Prostate gland (tissue), 2 donors: ENCODE results near the gene RHOBTB1. TPM values are rescaled to one million over a fixed set of nuclear protein-coding genes. Genes with fewer than 3 reads are reported as not detected.

Experiments
- DNase-seq: peaks from one replicate; pipeline ENCODE4 v3.0.0-alpha.2; 2019; ENCODE audit warnings: low spot score
- H3K27ac ChIP-seq, 2 donors: fragments of 200-600 bp; sonication (generic); 2 replicates each; pipeline ENCODE4 v1.5.1; 2017 to 2019
- H3K27me3 ChIP-seq: fragments of 200-600 bp; sonication (generic); replicated peaks from 2 replicates; pipeline ENCODE4 v1.5.1; 2019; ENCODE audit not compliant: insufficient read depth
- H3K36me3 ChIP-seq, 2 donors: fragments of 200-600 bp; sonication (generic); 1 replicate in 1 of 2; 2 replicates in 1 of 2; pipeline versions ENCODE4 v1.5.1 to v1.8.1; 2017 to 2019
- H3K4me1 ChIP-seq: fragments of 200-600 bp; sonication (generic); replicated peaks from 2 replicates; pipeline ENCODE4 v1.5.1; 2019
- H3K4me3 ChIP-seq, 2 donors: fragments of 200-600 bp; sonication (generic); 2 replicates each; pipeline ENCODE4 v1.5.1; 2017 to 2019
- H3K9me3 ChIP-seq: fragments of 200-600 bp; sonication (generic); 2 replicates; pipeline ENCODE4 v1.5.1; 2017
- POLR2A ChIP-seq: fragments of 450-650 bp; IDR thresholded peaks from one replicate; pipeline ENCODE4 v1.6.1; 2016; ENCODE audit warnings: antibody characterized with exemption, mild to moderate bottlenecking
- POLR2AphosphoS5 ChIP-seq: sonication (generic); formaldehyde crosslinking; IDR thresholded peaks from one replicate; pipeline ENCODE4 v1.6.1; 2017; ENCODE audit warnings: antibody characterized with exemption
- WGBS: methylation state at CpG from one replicate; pipeline ENCODE4 v1.1.5; 2018; 5-methylcytosine and 5-hydroxymethylcytosine counted together
- intact Hi-C: fragments of 100-400 bp; cut with DNase I; formaldehyde crosslinking; loops from one replicate; pipeline ENCODE4 v1.14.2; 2022
- total RNA-seq, 2 donors: library from RNA; depleted of rRNA; stranded (reverse); fragments of >200 nt; gene quantifications; one replicate each; pipeline ENCODE4 v1.1.0, GENCODE V29; 2016
- TF ChIP-seq, protein P1 (sequence below), 4 experiments: fragments of 200-600 bp in 2 of 4; fragments of 450-650 bp in 2 of 4; sonication (generic) in 2 of 4; IDR thresholded peaks; 1 replicate in 3 of 4; 2 replicates in 1 of 4; pipeline ENCODE4 v1.5.1; 2016 to 2019; ENCODE audit warnings: antibody characterized with exemption in 4 of 4, mild to moderate bottlenecking in 2 of 4, moderate library complexity in 2 of 4

RHOBTB1 gene
- total RNA-seq, 2 donors from 2014 or later: 4.9 to 28.9 TPM

DNA sequence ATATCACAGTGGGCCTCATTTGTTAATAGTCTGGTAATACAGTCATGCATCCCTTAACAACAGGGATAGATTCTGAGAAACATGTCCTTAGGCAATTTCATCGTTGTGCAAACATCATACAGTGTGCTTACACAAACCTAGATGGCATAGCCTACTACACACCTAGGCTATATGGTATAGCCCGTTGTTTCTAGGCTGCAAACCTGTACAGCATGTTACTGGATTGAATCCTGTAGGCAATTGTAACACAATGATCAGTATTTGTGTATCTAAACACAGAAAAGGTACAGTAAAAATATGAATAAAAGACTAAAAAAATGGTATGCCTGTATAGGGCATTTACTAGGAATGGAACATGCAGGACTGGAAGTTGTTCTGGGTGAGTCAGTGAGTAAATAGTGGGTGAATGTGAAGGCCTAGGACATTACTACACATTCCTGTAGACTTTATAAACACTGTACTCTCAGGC lies 12.0 kb upstream of the RHOBTB1 start:
- WGBS: 83% methylated on average over 2 of the region's 2 CpGs

DNA sequence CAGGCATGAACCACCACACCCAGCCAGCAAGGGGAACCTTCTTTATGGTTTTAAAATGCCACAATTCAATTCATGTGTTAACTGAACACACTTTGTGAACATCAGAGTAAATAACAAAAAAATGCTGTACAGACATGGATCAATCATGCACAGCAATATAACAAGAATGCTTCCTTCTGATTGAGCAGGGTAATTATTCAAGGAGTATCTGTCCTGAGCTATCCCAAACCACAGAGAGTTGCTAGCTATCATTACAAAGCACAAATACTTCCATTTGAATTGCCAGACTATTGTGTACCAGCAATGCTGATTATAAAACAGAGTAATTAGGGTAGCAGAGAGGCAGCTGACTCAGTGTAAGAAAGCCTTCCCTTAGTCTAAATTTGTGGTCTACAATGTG lies 11.3 kb upstream of the RHOBTB1 start:
- Histone ChIP-seq H3K27me3 (no peaks in the 10 kb centered on the region), H3K4me3 (no peak overlapping the region), H3K36me3 (no peaks in the 10 kb centered on the region), H3K27ac (no peak overlapping the region), H3K4me1 (no peaks in the 10 kb centered on the region), H3K9me3 (no peaks in the 10 kb centered on the region)
- intact Hi-C loops: no loop called here
- TF ChIP-seq POLR2A (no peak), POLR2AphosphoS5 (no peak)
- no peak for DNase-seq

More for the DNA sequence above, 12.0 kb upstream of the RHOBTB1 start:
- Histone ChIP-seq H3K27me3 (no peaks in the 10 kb centered on the region), H3K9me3 (no peaks in the 10 kb centered on the region), H3K4me3 (no peak overlapping the region), H3K36me3 (no peaks in the 10 kb centered on the region), H3K27ac (no peak overlapping the region), H3K4me1 (no peaks in the 10 kb centered on the region)
- peak; percentile 8 for DNase-seq
- intact Hi-C loops: no loop called here
- TF ChIP-seq, protein P1, sequence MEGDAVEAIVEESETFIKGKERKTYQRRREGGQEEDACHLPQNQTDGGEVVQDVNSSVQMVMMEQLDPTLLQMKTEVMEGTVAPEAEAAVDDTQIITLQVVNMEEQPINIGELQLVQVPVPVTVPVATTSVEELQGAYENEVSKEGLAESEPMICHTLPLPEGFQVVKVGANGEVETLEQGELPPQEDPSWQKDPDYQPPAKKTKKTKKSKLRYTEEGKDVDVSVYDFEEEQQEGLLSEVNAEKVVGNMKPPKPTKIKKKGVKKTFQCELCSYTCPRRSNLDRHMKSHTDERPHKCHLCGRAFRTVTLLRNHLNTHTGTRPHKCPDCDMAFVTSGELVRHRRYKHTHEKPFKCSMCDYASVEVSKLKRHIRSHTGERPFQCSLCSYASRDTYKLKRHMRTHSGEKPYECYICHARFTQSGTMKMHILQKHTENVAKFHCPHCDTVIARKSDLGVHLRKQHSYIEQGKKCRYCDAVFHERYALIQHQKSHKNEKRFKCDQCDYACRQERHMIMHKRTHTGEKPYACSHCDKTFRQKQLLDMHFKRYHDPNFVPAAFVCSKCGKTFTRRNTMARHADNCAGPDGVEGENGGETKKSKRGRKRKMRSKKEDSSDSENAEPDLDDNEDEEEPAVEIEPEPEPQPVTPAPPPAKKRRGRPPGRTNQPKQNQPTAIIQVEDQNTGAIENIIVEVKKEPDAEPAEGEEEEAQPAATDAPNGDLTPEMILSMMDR (IDR thresholded peaks at IDR 0.05): no peak
- TF ChIP-seq POLR2A: no peak
- peak; percentile 46 for TF ChIP-seq POLR2AphosphoS5

DNA sequence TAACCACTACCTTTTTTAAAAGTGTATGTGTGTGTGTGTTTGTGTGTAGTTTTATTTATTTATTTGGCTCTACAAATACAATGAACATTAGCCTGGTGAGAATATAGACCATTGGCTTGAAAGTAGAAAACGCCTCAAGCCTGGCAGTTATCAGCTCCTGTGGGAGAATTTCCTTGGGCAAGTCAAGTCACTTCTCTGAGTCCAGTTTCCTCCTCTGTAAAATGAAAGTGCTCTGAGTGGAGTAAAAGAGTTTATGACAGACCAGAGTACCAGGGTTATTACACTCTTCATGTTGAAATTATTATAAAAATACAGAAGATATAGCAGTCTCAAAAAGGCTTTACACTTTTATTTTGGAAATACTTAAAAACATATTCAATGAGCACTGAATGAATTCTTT lies 10.1 kb upstream of the RHOBTB1 start:
- TF ChIP-seq POLR2AphosphoS5 (no peak), POLR2A (no peak)
- TF ChIP-seq, protein P1 (IDR thresholded peaks at IDR 0.05): no peak
- no peaks in the 10 kb centered on the region for H3K9me3 ChIP-seq
- WGBS: 27% methylated on average over 1 of the region's 1 CpG
- intact Hi-C loops: no loop called here
- no peak overlapping the region for H3K27ac ChIP-seq
- no peaks in the 10 kb centered on the region for H3K27me3 ChIP-seq
- no peaks in the 10 kb centered on the region for H3K36me3 ChIP-seq
- H3K4me3 ChIP-seq: no peak overlapping the region
- H3K4me1 ChIP-seq: no peaks in the 10 kb centered on the region
- DNase-seq: no peak

DNA sequence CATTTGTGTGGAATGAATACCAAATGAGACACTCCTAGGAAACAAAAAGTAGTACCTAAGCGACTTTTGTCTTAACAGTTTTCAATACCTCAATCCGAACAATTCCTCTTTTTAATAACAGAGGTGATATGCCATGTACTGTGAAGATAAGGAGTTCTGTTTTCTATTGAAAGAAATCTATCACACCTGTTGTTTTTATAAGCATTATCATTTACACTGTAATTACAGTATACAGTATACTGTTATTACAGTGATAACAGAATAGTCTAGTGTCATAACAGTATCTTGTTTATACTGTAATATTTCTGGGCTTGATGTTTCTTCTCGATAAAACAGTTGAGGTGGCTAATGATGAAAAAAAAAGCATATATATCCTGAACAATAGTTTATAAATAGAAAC lies 9.4 kb upstream of the RHOBTB1 start:
- WGBS: 78% methylated on average over 3 of the region's 3 CpGs
- Histone ChIP-seq H3K4me3 (no peak overlapping the region), H3K36me3 (no peaks in the 10 kb centered on the region), H3K9me3 (no peaks in the 10 kb centered on the region), H3K27me3 (no peaks in the 10 kb centered on the region), H3K27ac (no peak overlapping the region), H3K4me1 (no peaks in the 10 kb centered on the region)
- no peak for DNase-seq
- TF ChIP-seq POLR2A: no peak
- TF ChIP-seq, protein P1 (IDR thresholded peaks at IDR 0.05): no peak
- TF ChIP-seq POLR2AphosphoS5: no peak
- intact Hi-C loops: no loop called here

DNA sequence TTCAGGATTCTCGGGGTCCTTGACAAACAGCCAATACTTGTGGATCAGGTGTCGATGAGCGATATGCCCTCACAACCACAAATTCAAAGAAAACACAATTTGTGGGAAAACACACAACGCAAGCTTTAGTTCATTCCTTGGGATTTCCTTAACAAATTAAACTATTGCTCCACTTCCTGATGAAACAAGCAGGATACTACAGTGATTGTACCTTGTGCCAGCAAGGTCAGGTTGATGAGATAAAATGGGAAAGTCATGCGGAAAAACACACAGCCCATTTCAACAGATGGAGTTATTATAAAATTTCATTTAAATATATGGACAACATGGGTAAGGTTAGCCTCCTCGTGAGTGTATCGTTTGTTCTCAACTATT lies 8.8 kb upstream of the RHOBTB1 start:
- Histone ChIP-seq H3K4me1 (no peaks in the 10 kb centered on the region), H3K27ac (no peak overlapping the region), H3K9me3 (no peaks in the 10 kb centered on the region), H3K4me3 (no peak overlapping the region), H3K27me3 (no peaks in the 10 kb centered on the region), H3K36me3 (no peaks in the 10 kb centered on the region)
- no peak for DNase-seq
- intact Hi-C loops: no loop called here
- no peak for TF ChIP-seq POLR2A
- WGBS: 92% methylated on average over 7 of the region's 7 CpGs

DNA sequence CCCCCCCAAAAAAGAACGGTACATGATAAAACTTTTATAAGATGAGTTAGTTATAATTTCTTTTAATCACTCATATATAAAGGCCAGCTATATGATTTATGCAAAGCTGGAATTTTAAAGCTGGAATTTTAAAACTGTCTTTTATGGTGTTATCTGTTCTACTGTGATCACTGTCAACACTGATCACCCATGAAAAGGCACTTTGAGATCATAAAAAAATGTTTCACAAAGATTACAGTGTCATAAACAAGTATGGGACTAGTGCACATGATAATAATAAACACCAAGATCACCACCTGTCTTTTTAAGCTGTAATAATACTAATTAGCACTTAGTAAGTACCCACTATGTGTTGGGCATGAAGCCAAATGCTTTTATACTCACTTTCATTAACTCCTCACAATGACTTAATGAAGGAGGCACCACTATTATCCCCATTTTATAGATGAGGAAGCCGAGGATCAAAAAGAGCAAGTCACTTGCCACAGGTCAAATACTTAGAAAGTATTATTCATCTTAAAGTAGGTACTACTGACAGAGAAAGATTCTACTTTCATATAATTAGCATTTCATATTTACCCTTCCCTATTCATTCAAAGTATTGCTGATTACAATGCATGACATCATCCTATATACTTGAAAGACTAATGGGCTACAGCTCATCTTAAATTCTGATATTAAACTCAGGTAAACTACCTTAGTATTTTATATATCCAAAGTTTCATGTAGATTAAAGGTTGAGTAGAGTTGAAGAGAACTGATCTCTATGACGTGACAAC lies 8.3 kb upstream of the RHOBTB1 start:
- Histone ChIP-seq H3K27me3 (no peaks in the 10 kb centered on the region), H3K36me3 (no peaks in the 10 kb centered on the region), H3K9me3 (no peaks in the 10 kb centered on the region), H3K4me3 (no peak overlapping the region), H3K4me1 (no peaks in the 10 kb centered on the region), H3K27ac (no peak overlapping the region)
- TF ChIP-seq, protein P1 (IDR thresholded peaks at IDR 0.05): no peak
- TF ChIP-seq POLR2A (no peak), POLR2AphosphoS5 (no peak)
- DNase-seq: no peak
- 68% methylated on average over 3 of the region's 3 CpGs for WGBS
- intact Hi-C loops: no loop called here
